Subcutaneous abdominal adipose tissue (tissue), 5 donors: ENCODE data around the gene ZNF687.

ENCODE experiments used
- H3K27ac ChIP-seq: one replicate; pipeline ENCODE4 v1.7.0; 2013; ENCODE audit warnings: low read depth, mild to moderate bottlenecking, inconsistent platforms, low read length, moderate library complexity
- H3K27me3 ChIP-seq, 5 donors: one replicate each; pipeline ENCODE4 v1.7.0; 2013; ENCODE audit warnings: low read length in 5 of 5, inconsistent platforms in 1 of 5; ENCODE audit not compliant: control insufficient read depth in 5 of 5, insufficient read depth in 4 of 5
- H3K36me3 ChIP-seq, 5 donors: one replicate each; pipeline ENCODE4 v1.7.0; 2013; ENCODE audit warnings: low read length in 5 of 5; ENCODE audit not compliant: control insufficient read depth in 5 of 5, insufficient read depth in 5 of 5
- H3K4me1 ChIP-seq, 5 donors: one replicate each; pipeline ENCODE4 v1.7.0; 2013; ENCODE audit warnings: low read length in 5 of 5, mild to moderate bottlenecking in 3 of 5, moderate library complexity in 1 of 5; ENCODE audit not compliant: control insufficient read depth in 5 of 5, insufficient read depth in 5 of 5
- H3K4me3 ChIP-seq, 5 donors: one replicate each; pipeline ENCODE4 v1.7.0; 2013; ENCODE audit warnings: low read length in 5 of 5, low read depth in 1 of 5
- H3K9ac ChIP-seq, 5 donors: one replicate each; pipeline ENCODE4 v1.7.0; 2013; ENCODE audit warnings: low read length in 5 of 5, mild to moderate bottlenecking in 4 of 5, moderate library complexity in 3 of 5
- H3K9me3 ChIP-seq, 5 donors: one replicate each; pipeline ENCODE4 v1.7.0; 2013; ENCODE audit warnings: low read length in 5 of 5; ENCODE audit not compliant: control insufficient read depth in 5 of 5
- donor health status: healthy.
- donor health status: healthy.
- donor health status: healthy.
- donor health status: healthy.
- donor health status: healthy.

Gene ZNF687

GRCh38 chr1:151325646-151326429 lies 43.7 kb downstream of the ZNF687 start:
- Histone ChIP-seq H3K4me1 (peaks cover 3 to 39% (median 32%) of the 10 kb centered on the region in 5 donors), H3K9ac (peak overlapping the region; percentile 77 to 99 (median 97)), H3K36me3 (peaks cover 2 to 23% (median 18%) of the 10 kb centered on the region in 5 donors), H3K27me3 (no peaks in the 10 kb centered on the region), H3K27ac (peak overlapping the region; percentile 93), H3K4me3 (peak overlapping the region; percentile 63 to 86 (median 77)), H3K9me3 (no peaks in the 10 kb centered on the region)

- H3K9ac ChIP-seq: peak overlapping the region; percentile 77 to 99 (median 97)
- no peaks in the 10 kb centered on the region for H3K27me3 ChIP-seq
- peak overlapping the region; percentile 93 for H3K27ac ChIP-seq
- peak overlapping the region; percentile 63 to 86 (median 77) for H3K4me3 ChIP-seq
- H3K36me3 ChIP-seq: peaks cover 0 to 20% (median 15%) of the 10 kb centered on the region in 5 donors
- peaks cover 3 to 39% (median 32%) of the 10 kb centered on the region in 5 donors for H3K4me1 ChIP-seq
- H3K9me3 ChIP-seq: no peaks in the 10 kb centered on the region
These were observed 44.6 kb downstream of the ZNF687 start for GRCh38 chr1:151326619-151327222.

- Histone ChIP-seq H3K27ac (peak within 1 kb of the TSS; percentile 93), H3K4me1 (peaks cover 3 to 39% (median 32%) of the 10 kb centered on the region in 5 donors), H3K27me3 (no peaks in the 10 kb centered on the region), H3K36me3 (peaks cover 0 to 13% (median 12%) of the 10 kb centered on the region in 5 donors), H3K9ac (peak within 1 kb of the TSS; percentile 77 to 99 (median 97)), H3K4me3 (peak within 1 kb of the TSS; percentile 63 to 88 (median 77)), H3K9me3 (no peaks in the 10 kb centered on the region)
These were observed 45.3 kb downstream of the ZNF687 start, which contains the start of gene PI4KB for GRCh38 chr1:151327223-151327902. PI4KB (minus strand) TSS chr1:151327416; CDS start chr1:151316481, 10,935 bp downstream.

GRCh38 chr1:151327903-151328674 lies 46.0 kb downstream of the ZNF687 start:
- no peaks in the 10 kb centered on the region for H3K9me3 ChIP-seq
- peaks cover 0 to 13% (median 9%) of the 10 kb centered on the region in 5 donors for H3K36me3 ChIP-seq
- peak overlapping the region; percentile 52 to 99 (median 78) for H3K9ac ChIP-seq
- H3K4me1 ChIP-seq: peaks cover 3 to 39% (median 32%) of the 10 kb centered on the region in 5 donors
- H3K4me3 ChIP-seq: peak overlapping the region; percentile 63 to 88 (median 77)
- H3K27me3 ChIP-seq: no peaks in the 10 kb centered on the region
- H3K27ac ChIP-seq: peak overlapping the region; percentile 93

GRCh38 chr1:151334822-151335221 lies 52.7 kb downstream of the ZNF687 start:
- Histone ChIP-seq H3K27me3 (no peaks in the 10 kb centered on the region), H3K36me3 (no peaks in the 10 kb centered on the region), H3K9ac (no peak overlapping the region), H3K4me3 (no peak overlapping the region), H3K27ac (no peak overlapping the region), H3K9me3 (no peaks in the 10 kb centered on the region), H3K4me1 (no peaks in the 10 kb centered on the region)

GRCh38 chr1:151336556-151336955 lies 54.5 kb downstream of the ZNF687 start:
- H3K4me1 ChIP-seq: peaks cover 0 to 8% (median 6%) of the 10 kb centered on the region in 5 donors
- no peak overlapping the region for H3K4me3 ChIP-seq
- no peak overlapping the region for H3K27ac ChIP-seq
- peak overlapping the region in 1 of 5 donors; percentile 43 for H3K9ac ChIP-seq
- H3K9me3 ChIP-seq: no peaks in the 10 kb centered on the region
- H3K36me3 ChIP-seq: no peaks in the 10 kb centered on the region
- H3K27me3 ChIP-seq: no peaks in the 10 kb centered on the region

- H3K4me3 ChIP-seq: no peak overlapping the region
- H3K9ac ChIP-seq: peak overlapping the region in 1 of 5 donors; percentile 20
- peaks cover 0 to 37% (median 26%) of the 10 kb centered on the region in 5 donors for H3K36me3 ChIP-seq
- H3K27ac ChIP-seq: peak overlapping the region; percentile 57
- no peaks in the 10 kb centered on the region for H3K9me3 ChIP-seq
- H3K4me1 ChIP-seq: peaks cover 3 to 14% (median 13%) of the 10 kb centered on the region in 5 donors
- no peaks in the 10 kb centered on the region for H3K27me3 ChIP-seq
These were observed 59.0 kb downstream of the ZNF687 start for GRCh38 chr1:151340870-151341754.
